ENCODE data around the gene LGALSL.

DNA sequence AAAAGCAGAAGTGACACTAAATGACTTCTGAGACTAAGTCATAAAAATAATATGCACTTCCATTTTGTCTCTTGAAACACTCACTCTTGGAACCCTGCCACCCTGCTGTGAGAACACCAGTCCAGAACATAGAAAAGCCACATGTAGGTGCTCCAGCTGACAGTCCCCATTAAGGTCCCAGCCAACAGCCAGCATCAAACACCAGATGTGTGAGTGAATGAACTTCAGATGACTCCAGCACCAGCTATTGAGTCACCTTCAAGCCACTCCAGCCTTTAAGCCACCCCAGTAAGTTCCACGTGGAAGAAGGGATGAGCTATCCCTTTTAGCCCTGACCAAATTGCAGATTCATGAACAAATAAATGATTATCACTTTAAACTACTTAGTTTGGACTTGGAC lies 31.5 kb upstream of the LGALSL start:
- TF ChIP-seq, protein P1, sequence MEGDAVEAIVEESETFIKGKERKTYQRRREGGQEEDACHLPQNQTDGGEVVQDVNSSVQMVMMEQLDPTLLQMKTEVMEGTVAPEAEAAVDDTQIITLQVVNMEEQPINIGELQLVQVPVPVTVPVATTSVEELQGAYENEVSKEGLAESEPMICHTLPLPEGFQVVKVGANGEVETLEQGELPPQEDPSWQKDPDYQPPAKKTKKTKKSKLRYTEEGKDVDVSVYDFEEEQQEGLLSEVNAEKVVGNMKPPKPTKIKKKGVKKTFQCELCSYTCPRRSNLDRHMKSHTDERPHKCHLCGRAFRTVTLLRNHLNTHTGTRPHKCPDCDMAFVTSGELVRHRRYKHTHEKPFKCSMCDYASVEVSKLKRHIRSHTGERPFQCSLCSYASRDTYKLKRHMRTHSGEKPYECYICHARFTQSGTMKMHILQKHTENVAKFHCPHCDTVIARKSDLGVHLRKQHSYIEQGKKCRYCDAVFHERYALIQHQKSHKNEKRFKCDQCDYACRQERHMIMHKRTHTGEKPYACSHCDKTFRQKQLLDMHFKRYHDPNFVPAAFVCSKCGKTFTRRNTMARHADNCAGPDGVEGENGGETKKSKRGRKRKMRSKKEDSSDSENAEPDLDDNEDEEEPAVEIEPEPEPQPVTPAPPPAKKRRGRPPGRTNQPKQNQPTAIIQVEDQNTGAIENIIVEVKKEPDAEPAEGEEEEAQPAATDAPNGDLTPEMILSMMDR (IDR thresholded peaks at IDR 0.05): no peak
- TF ChIP-seq POLR2A (IDR thresholded peaks at IDR 0.05) (no peak), EP300 (IDR thresholded peaks at IDR 0.05) (no peak)
